HPDE6-E6E7 (cell line): ENCODE measurements around the gene LINC00305.

ENCODE experiments used
- DNase-seq: peaks from one replicate; pipeline ENCODE4 v3.0.0; 2011; ENCODE audit warnings: missing footprints; ENCODE audit errors: extremely low spot score

The LINC00305 gene

DNA sequence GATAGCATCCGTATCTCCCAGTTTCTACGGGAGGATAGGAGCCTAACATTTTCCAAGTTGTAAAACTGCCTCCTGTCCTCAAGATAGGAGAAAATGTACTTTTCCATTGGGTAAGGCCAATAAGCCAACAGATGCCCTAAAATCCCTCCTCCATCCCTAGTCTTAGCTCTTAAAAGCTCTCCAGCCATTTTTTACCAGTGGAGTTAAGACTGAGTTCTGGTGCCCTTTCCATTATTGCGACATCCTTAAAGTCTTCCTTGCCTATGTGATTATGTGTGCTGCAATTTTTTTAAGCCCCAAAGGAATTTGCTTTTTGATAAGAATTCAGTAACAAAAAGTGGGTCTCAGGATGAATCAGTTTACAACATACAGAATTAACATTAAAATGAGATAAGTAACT lies 33.0 kb downstream of the LINC00305 start:
- no peak for DNase-seq

DNA sequence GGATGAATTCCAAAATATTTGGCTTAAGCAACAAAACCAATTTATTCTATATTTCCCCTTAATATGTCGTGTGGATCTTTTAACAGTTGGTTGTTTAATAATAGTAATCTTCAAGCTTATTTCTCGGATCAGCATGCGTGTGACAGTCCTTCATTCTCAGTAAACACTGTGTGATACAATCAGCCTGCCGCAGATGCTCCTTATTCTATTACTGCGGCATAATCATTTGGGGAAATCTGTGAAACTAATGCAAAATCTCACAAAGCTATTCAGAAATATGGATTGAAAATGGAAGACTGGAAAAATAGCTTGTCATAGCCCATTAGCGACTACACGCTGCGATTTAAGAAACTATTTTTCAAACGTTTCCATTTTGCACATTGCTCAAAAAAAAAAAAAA lies 36.9 kb downstream of the LINC00305 start:
- no peak for DNase-seq

DNA sequence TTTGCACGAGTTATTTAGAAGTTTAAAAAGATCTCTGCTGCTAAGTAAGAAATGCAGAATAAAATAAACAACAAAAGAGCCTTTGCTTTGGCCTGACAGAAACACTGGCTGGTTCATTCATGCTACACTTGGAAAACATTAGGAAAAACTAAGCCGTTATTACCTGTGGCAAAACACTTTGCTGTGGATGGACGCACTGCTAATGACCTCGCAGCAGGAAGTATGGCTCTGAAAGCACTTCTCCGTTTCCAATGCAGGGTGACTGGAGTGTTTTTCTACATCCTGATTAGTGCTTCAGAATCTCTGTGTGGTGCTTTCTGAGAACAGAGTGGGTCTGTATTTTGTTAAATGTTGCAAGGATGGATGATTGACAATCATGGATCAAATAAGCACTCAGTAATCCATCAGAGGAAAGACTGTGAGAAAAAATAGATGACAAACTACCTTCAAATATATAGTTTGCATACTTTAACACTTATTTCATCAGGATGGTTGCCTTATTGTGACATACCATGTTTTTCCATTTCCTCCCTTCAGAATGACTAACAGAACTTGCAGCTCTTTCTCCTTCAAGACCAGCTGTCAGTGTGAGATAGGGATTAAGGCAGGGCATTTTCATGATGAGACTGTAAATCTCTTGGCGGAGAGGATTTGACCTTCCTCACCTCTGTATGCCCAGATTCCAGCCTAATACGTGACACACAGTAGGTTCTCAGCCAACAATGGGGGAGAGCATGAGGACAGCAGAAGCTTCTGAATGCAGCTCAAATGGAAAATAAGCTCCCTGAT lies 38.0 kb downstream of the LINC00305 start:
- peak; percentile 32 for DNase-seq

DNA sequence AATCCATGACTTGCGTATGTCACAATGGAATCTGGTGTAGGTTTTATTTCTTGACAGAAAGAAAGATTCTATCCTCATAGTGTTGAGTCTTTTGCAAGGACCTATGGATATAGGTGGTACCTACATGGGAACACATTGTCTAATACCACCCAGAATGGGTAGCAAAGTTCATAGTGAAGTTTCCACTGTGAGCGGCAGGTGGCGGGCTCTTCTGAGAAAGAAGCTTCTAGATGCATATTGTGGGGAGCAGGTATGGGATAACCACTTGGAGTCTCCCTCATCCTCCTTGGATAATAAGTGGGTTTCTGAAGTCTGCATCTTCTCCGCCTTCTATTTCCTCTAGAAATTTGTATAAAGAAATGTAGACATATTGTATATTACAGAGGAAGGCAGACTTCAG lies 44.9 kb downstream of the LINC00305 start:
- DNase-seq: no peak

DNA sequence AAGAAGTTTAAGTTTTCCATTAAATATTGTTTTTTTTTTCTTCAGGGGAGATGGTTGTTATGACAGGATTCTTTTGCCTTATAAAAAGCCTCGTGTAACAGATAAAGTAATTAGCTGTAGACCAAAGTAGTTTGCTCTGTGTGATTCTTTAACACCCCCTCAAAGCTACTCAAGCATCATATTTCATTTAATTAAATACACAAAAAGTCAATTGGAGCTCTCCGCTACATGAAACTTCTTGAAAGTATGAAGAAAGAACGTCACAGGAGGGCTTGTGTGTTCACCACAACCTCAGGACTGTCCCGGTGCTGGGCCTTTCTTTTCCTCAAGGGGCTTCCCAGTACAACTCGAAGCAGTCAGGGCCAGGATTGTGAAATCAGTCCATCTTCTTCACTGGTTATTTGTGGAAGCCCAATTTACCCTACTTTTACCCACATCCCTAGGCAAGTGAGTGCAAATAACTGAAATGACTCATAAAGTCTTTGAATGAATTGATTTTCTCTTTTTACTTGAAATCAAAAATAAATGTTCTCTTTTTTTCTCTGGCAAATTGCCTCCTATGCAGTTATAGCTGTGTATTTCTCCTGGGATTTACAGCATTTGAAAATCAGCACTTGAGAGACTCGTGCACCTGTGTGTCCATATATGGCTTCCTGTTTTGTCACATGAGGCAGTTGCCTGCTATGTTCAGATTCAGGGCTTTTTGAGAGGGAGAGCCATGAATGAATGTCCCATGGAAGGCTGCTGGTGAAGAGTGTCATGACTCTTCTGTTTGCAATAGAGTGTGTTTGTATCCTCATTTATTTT lies 48.6 kb downstream of the LINC00305 start:
- DNase-seq: no peak

DNA sequence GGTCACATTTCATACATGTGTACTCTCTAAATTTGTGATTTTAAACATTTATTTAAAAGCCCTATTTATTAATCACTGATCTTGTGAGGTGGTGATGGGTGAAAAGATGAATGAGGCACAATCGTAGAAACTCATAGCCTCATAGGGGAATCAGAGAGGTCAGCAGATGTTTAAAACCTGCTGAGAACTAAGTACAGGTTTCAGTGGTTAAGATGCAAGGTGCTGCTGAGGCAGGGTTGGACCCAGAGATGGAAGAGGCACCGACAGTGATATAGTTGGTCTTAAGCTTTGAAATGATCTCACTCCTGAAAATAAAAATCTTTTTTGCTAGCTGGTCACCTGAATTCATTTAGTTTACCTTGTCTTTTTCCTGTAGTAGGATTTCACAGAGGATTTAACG lies 49.6 kb downstream of the LINC00305 start:
- no peak for DNase-seq

DNA sequence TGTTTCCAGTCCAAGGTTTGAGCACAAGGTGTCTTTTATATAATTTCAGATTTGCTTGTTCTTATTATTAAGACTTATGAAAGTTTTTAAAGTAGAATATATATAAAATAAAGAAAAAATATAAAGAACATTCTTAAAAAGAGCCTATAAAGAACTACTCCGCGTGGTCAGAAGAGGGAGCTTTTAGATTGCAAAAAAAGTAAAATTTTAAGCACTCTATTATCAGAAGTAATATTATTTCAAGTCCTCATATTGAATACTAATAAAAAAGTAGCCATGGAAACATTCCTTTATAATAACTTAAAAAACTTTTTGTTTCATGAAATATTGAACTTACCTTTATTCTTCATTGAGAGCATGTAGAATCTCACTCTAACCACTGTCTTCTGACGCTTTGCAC lies 51.4 kb downstream of the LINC00305 start:
- DNase-seq: no peak

DNA sequence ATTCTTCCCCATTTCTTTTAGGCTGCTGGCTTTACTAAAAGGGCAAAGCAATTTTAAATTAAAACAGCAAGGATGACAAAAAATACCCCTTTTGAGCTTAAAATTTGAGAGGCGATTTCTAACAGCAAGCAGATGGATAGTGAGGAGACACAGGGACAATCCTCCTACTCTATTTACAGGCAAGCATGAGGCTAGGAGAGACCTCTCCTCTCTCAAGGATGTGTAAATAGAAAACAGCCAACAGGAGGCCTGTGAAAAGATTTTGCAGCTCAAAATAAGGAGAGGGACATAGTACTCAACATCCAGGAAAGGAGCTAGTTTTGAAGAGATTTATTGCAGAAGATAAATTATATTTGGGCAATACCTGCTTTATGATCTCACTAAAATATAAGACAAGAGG lies 53.8 kb downstream of the LINC00305 start:
- DNase-seq: no peak

DNA sequence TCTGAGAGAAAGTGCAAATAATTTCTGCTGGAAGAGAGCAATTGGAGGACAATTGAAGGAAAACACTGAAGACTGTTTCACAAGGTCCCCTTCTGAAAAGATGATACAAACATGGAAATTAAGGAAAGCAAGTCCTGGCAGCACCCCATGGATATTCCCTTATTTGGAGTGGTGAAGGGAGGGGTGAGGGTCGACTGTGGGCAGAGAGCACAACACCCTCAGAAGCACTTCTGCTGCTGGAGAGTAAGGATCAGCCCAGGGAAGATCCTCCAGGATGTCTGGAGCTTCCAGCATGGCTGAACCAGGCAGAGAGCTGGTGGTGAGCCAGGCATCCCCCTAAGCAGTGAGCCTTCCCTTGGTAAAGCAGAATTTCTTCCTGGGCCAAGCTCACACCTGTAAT lies 54.7 kb downstream of the LINC00305 start:
- DNase-seq: no peak

DNA sequence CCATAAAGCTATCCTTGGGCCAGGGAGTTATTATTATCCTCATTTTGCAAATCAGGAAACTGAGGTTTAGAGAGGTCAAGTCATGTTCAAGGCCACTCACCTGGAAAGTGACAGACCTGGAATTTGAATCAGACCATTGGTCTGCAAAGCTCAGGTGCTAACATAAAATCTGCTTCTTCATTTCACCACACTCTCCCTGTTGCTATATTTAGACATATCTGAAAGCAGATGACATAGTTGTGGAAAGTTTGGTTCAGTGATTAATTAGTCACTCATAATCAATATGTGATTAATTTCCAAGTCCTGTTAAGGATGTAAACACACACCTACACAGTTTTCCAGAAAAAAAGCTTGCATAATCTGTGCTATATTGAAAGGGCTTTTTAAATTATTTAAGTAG lies 57.4 kb downstream of the LINC00305 start:
- no peak for DNase-seq

DNA sequence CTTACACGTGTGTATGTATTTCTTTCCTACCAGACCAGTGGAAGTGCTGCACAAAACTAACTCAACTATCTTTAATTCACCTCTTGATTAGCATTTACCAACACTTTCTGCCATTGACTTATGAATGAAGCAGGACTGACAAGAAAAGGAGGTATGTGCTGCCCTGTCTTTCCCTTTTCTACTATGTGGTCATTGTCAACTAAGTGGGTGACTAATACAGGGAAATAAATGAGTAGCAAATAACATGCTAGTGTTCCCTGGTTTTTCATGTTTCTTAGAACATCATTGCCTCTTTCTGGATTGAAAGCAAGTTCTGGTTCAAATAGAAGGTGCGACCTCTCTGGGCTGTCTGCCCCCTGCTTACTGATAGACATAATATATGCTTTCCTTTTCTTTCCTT lies 58.0 kb downstream of the LINC00305 start:
- DNase-seq: peak; percentile 3

DNA sequence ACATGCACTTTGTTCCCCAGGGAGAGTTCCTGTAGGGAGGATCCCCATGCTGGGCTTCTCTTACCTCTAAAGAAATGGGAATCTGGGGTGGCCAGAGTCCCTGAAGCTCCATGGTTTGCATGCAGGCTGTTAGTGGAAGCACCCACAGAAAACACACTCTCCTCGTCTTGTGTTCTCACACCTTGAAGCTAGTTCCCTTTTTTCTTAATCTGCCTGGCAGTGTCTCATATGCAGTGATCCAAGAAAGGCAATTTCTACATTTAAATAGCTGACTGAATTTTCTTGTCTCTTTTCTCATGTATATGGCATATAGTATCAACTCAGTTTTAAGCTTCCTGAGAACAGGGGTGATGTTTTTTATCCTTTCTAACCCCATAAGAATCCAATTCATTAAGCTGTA lies 65.0 kb downstream of the LINC00305 start:
- DNase-seq: no peak

DNA sequence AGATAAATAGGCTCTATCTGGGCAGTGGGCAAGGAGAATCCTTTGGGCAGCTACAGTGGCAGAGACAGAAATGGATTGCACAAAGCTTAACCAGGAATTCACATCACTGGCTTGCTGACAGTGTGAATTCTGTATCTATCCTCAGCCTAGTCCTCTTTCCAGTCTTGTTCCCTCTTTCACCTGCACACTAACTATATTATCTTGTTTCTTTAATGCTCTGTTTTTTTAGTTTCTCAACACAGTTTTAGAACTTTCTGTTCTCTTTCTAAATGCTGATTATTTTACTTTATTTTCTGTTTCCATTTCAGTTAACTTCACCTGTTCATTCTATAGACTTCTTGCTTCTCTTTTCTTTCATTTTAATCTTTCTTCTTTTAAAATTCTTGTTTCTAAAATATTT lies 66.4 kb downstream of the LINC00305 start:
- DNase-seq: no peak

DNA sequence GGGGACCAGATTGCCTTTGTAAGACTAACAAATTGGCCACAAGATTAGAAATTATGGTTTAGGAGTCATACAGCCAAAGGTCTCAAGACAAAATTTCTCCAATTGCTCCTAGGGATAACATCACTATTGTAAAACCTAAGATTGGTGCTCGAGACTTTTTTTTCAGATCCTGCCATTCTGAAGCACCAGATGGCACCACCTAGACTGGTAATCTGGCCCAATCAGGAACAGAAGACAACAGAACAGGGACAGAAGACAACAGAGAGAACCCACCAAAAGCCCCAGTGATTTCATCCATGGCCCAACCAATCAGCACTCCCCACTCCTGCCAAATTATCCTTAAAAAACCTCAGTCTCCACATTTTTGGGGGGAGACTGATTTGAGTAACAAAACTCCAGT lies 66.8 kb downstream of the LINC00305 start:
- no peak for DNase-seq

DNA sequence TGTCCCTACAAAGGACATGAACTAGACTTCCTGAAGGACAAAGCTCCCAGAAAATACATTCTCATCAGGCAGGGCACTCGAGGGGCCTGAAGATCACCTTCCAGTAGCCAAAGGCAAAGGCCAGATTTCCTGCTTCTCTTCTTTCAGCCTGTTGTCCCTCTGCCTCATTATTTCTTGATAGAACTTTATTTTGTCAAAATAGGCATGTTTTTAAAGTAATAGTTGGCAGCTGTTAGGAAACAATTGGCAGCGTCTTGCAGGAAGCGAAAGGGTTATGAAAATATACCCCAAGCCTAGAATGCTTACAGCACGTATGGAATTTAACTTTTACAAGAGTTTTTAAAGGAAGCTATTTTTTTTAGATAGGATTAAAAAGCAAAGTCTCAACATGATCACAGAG lies 74.9 kb downstream of the LINC00305 start:
- DNase-seq: no peak

DNA sequence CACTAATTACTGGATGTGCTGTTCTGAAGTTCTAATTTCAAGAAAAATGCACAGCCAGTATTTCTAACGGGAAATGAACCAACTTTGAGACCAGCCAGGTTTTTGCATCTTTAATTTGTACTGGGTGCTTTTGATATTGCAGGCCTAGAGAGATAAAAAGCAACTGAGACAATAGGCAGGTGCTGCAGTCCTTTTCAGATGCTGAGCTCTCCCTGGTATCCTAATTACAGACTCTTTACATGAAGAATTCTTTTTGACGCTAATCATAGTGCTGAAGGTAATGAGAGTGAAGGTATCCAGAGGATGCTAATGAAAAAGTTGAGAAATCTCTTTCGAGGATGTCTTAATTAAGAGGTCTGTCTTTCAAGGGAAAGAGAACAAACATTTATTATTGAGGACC lies 93.9 kb downstream of the LINC00305 start:
- no peak for DNase-seq

DNA sequence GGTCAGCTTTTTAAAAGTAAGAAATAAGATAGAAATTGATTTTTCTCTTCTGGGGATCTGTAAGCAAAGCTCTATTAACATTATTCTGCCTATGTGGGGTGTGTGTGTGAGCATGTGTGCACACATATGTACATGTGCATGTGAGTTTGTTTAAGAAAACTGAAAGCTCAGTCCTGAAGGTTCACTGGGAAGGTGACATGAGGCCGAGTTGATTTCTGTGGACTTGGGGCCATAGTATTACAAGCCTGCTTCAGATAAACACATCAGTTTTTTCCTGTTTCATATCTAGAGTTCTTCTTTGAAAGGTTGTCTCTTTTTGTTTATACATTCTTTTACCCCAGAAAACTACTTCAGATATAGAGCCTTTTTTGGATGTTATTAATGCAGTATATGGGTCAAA lies 95.6 kb downstream of the LINC00305 start:
- no peak for DNase-seq

DNA sequence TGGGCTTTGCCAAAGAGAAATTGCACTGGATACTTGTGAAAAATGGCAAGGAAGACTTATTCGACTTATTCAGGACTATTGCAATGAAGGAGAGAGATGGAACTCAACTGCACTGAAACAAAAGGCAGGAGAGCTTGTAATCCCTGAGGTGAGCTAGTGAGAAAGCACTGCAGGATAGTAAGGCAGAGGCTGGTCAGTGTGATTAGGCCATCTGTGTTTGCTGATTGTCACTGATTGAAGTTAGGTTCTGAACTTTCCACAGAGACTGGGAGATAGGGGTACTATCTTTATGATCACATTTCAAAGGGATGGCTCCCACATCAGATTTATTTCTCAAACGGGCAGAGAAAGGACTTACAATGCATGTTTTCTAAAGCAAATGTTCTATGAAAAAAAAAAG lies 96.1 kb downstream of the LINC00305 start:
- DNase-seq: no peak

DNA sequence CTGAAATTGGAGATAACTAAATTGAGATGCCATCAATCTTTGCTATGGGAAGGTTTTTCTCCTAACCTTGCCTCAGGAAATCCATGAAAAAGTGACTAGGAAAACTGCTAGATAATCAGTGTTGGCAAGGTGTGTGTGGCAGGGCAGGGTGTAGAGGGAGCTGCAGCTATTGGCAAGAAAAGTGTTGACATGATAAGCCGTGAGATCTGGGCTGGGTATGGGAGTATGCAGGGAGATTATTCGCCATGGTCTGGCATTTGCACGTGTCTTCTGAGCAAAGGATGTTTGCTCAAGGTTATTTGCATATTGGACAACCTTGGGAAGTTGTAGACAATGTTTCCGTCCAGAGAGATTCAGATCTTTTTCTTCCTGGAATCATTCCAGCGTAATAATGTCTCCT lies 104.3 kb downstream of the LINC00305 start:
- no peak for DNase-seq

DNA sequence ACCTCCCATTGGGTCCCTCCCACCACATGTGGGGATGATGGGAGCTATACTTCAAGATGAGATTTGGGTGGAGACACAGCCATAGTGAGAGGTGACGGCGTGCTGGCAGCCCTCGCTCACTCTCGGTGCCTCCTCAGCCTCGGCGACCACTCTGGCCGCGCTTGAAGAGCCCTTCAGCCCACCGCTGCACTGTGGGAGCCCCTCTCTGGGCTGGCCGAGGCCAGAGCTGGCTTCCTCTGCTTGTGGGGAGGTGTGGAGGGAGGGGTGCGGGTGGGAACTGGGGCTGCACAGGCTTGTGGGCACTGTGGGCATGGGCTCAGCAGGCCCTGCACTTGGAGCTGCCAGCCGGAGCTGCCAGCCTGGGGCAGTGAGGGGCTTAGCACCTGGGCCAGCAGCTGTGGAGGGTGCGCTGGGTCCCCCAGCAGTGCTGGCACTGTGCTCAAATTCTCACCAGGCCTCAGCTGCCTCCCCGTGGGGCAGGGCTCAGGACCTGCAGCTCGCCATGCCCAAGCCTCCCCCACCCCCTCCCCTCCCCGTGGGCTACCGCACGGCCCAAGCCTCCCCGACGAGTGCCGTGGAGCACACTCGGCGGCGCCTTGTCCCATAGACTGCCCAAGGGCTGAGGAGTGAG lies 106.0 kb downstream of the LINC00305 start:
- no peak for DNase-seq

DNA sequence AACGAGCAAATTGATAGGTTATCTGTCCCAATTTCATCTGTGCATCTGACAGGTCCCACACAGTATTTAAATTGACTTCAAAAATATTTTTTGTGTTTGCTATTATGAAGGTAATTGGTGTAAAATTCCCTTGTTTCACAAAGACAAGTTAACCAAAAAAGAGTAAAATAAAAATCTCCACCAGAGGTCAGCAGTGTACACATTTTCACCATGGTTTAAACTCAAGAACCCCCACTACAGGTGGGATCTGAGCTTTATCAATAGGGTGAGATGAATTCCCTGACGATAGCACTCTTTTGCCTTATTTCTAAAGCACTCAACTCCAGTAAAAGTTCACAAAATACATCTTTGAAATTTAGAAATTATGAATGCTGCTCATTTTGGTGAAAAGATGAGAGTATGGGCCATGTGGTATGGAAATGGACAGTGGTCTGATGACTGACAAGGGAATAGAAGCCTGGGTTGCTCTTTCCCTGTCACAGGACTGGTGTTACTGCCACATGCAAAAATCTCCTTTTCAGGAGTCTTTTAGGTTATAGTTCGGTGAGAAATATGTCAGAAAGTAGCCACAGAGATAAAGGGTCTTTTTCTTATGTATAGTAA lies 111.0 kb downstream of the LINC00305 start:
- peak; percentile 22 for DNase-seq

DNA sequence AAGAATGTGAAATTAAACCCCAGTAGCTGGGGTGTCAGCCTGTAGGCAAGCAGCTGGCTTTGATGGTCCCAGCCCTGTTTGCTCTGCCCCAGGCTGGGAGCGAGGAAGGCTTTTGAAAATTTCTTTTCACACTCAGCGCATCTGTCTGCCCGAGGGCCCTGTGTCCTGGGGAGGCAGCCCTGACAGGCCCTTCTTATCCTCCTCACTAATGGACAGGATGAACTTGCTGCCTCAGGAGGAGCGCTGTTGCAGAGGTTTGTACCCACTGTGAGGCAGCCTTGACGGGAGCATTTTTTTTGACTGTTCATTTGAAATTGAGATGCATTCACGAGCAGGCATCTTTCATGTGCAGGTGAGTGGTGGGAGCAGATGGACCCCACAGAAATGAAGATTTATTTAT lies 116.6 kb downstream of the LINC00305 start:
- DNase-seq: no peak
